Natural killer cell (primary cell): ENCODE data around the gene POM121. TPM values are rescaled to one million over a fixed set of nuclear protein-coding genes. Genes with fewer than 3 reads are reported as not detected.
"Not testable (repeated sequence)": the region's sequence is repeated elsewhere in the genome, so short reads cannot be mapped to it uniquely, and the experiment has no call there.

Experiments used
- ATAC-seq, 3 donors: fragments of 150-1000 bp in 2 of 3; fragments of 200-7000 bp in 1 of 3; cut with Tn5 transposase; 1 replicate in 1 of 3; 2 replicates in 2 of 3; pipeline ENCODE4 v1.10.0; 2021; ENCODE audit warnings: mild to moderate bottlenecking in 2 of 3, moderate library complexity in 2 of 3
- DNase-seq, 2 donors: peaks; one replicate each; pipeline versions ENCODE4 v3.0.0 to v3.0.0-alpha.2; 2013 to 2021; ENCODE audit warnings: mixed read lengths in 1 of 2
- H3K27ac ChIP-seq: one replicate; pipeline ENCODE4 v1.5.1; 2013; ENCODE audit warnings: mild to moderate bottlenecking, low read length
- H3K27me3 ChIP-seq: one replicate; pipeline ENCODE4 v1.6.1; 2013; ENCODE audit warnings: low read length; ENCODE audit not compliant: control insufficient read depth, insufficient read depth
- H3K36me3 ChIP-seq: one replicate; pipeline ENCODE4 v1.6.1; 2013; ENCODE audit warnings: low read length; ENCODE audit not compliant: control insufficient read depth, insufficient read depth
- H3K4me1 ChIP-seq: one replicate; pipeline ENCODE4 v1.6.1; 2013; ENCODE audit warnings: low read length; ENCODE audit not compliant: control insufficient read depth, insufficient read depth
- H3K4me3 ChIP-seq: one replicate; pipeline ENCODE4 v1.5.1; 2013; ENCODE audit warnings: low read length
- H3K9me3 ChIP-seq: one replicate; pipeline ENCODE4 v1.6.1; 2013; ENCODE audit warnings: low read length; ENCODE audit not compliant: control insufficient read depth, insufficient read depth
- H3K27ac Mint-ChIP-seq, 2 donors: one replicate each; pipeline ENCODE4 v1.8.0; 2022; ENCODE audit warnings: mild to moderate bottlenecking in 2 of 2, mixed read lengths in 2 of 2, moderate library complexity in 1 of 2
- H3K27me3 Mint-ChIP-seq, 2 donors: one replicate each; pipeline ENCODE4 v1.8.0; 2022; ENCODE audit warnings: low read depth in 2 of 2, mixed read lengths in 2 of 2
- H3K36me3 Mint-ChIP-seq: one replicate; pipeline ENCODE4 v1.8.0; 2022; ENCODE audit warnings: mixed read lengths
- H3K4me1 Mint-ChIP-seq, 2 donors: one replicate each; pipeline ENCODE4 v1.8.0; 2022; ENCODE audit warnings: mixed read lengths in 2 of 2
- H3K4me3 Mint-ChIP-seq: one replicate; pipeline ENCODE4 v1.8.0; 2022; ENCODE audit warnings: mild to moderate bottlenecking, moderate library complexity, mixed read lengths
- H3K9me3 Mint-ChIP-seq, 2 donors: one replicate each; pipeline ENCODE4 v1.8.0; 2022; ENCODE audit warnings: mixed read lengths in 2 of 2
- WGBS: methylation state at CpG from one replicate; pipeline ENCODE4 v1.1.7; 2013; ENCODE audit warnings: missing lambda C conversion rate; ENCODE audit not compliant: insufficient coverage; 5-methylcytosine and 5-hydroxymethylcytosine counted together
- intact Hi-C: fragments of 100-400 bp; cut with micrococcal nuclease; formaldehyde crosslinking; loops from one replicate; pipeline ENCODE4 v1.14.2; 2022
- total RNA-seq, 4 donors: library from RNA; stranded (reverse); fragments of 120-200 nt in 1 of 4; gene quantifications; one replicate each; pipeline versions ENCODE4 v1.2.3 to v1.2.4, GENCODE V29; 2013 to 2022

POM121 gene
- total RNA-seq, 3 donors from 2014 or later (not counting 1 experiment from before 2014, with no cell fraction given), result 80.9 to 103 (median 82.6) TPM

DNA sequence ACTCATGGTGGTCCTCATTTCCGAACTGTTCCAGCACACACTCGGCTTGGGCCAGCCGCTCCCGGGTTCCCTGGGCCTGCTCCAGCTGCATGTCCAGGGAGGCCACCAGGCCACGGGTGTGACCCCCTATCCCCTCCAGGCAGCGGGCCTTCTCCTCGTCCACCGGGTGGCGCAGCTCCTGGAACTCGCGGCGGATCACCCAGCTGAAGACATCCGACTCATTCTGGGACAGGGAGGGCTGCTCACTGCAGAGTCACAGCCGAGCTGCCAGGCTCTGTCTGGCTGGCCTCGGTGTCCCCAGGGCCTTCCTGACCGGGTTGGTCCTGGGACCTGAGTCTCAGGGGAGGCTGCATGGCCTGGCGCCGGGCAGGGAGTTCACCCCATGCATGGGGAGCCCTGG, 35.1 kb downstream of the POM121 start:
- ATAC-seq, H3K27ac ChIP-seq, intact Hi-C loops, H3K36me3 ChIP-seq, H3K36me3 Mint-ChIP-seq, H3K9me3 Mint-ChIP-seq, H3K4me3 ChIP-seq, H3K27me3 Mint-ChIP-seq, H3K4me1 Mint-ChIP-seq, DNase-seq, H3K9me3 ChIP-seq, H3K4me3 Mint-ChIP-seq, H3K4me1 ChIP-seq, H3K27ac Mint-ChIP-seq, H3K27me3 ChIP-seq: not testable (repeated sequence)
- WGBS, result 100% methylated on average over 1 of the region's 18 CpGs

DNA sequence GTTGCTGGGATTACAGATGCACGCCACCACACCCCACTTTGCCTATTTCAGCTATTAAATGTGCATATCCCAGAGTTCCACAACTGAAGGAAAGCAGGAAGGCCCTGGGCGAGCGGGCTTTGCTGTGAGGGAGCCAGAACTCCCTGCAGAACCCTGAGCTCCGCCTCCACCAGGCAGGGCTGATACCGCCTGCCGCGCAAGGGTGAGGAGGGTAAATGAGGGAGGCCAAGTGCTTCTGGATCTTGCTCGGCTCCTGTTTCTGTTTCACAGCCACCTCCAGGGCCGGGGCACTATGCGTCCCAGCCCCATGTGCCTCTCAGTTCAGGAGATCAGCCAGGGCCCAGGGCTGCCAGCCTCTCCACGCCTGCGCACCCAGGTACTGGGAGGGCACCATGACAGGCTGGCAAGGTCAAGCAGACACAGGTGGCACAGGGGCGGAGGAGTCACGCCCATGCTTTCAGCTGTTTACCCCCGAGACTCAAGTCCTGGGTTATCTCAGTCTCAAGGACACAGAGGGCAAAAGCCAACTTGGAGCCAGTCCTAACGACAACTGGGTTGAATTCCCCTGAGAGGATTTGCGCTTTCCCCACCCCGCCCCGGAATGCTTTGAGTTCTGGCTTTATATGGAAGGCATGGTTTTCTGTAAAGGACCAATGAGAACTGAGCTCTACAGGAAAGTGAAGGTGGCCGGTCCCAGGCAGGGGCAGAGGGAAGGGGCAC, 35.9 kb downstream of the POM121 start:
- H3K36me3 Mint-ChIP-seq, ATAC-seq, H3K27ac Mint-ChIP-seq, H3K36me3 ChIP-seq, H3K9me3 ChIP-seq, H3K9me3 Mint-ChIP-seq, H3K4me1 ChIP-seq, H3K4me3 Mint-ChIP-seq, H3K4me3 ChIP-seq, H3K27ac ChIP-seq, intact Hi-C loops, H3K27me3 Mint-ChIP-seq, H3K4me1 Mint-ChIP-seq, H3K27me3 ChIP-seq, DNase-seq: not testable (repeated sequence)
- WGBS, result no CpG with 5 or more reads among the region's 20 CpGs

DNA sequence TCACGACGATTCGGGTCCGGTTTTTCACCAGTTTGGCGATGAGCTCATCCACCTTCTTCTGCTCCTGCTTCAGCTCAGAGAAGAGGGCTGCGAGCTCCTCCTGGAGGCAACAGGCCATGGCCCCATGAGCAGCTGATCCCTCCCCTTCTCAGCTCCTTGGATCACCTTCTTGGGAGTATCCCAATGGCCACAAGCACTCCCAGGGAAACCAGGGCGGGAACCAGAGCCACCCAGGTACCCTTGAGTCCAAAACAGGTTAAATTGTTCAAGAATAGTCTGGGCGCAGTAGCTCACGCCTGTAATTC, 36.4 kb downstream of the POM121 start:
- intact Hi-C loops, H3K4me1 ChIP-seq, H3K4me1 Mint-ChIP-seq, H3K27me3 ChIP-seq, H3K9me3 Mint-ChIP-seq, H3K4me3 ChIP-seq, H3K27ac ChIP-seq, H3K9me3 ChIP-seq, H3K27ac Mint-ChIP-seq, DNase-seq, H3K36me3 ChIP-seq, ATAC-seq, H3K27me3 Mint-ChIP-seq, H3K4me3 Mint-ChIP-seq, H3K36me3 Mint-ChIP-seq: not testable (repeated sequence)
- no CpG with 5 or more reads among the region's 9 CpGs for WGBS

DNA sequence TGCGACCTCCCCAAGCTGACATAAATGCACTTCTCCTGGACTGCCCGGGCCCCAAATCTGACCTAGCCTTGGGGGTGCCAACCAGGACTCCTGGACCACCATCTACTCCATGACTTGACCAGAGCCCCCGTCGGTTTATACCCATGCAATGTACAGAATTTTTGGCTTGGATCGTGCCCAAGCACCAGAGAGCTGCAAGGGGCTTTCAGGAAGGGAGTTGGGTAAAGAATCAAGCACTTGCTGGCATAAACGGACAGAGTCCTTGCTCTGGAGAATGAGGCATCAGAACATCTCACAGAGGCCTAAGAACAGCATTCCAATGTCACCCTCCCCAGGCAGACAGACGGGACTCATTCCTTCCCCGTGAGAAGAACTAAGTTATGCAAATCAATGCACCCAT, 38.2 kb downstream of the POM121 start:
- H3K27ac Mint-ChIP-seq, H3K9me3 ChIP-seq, DNase-seq, H3K27me3 ChIP-seq, H3K36me3 ChIP-seq, H3K36me3 Mint-ChIP-seq, H3K4me1 ChIP-seq, H3K27me3 Mint-ChIP-seq, H3K4me3 ChIP-seq, H3K9me3 Mint-ChIP-seq, intact Hi-C loops, H3K4me1 Mint-ChIP-seq, ATAC-seq, H3K27ac ChIP-seq, H3K4me3 Mint-ChIP-seq: not testable (repeated sequence)
- no CpG with 5 or more reads among the region's 8 CpGs for WGBS

DNA sequence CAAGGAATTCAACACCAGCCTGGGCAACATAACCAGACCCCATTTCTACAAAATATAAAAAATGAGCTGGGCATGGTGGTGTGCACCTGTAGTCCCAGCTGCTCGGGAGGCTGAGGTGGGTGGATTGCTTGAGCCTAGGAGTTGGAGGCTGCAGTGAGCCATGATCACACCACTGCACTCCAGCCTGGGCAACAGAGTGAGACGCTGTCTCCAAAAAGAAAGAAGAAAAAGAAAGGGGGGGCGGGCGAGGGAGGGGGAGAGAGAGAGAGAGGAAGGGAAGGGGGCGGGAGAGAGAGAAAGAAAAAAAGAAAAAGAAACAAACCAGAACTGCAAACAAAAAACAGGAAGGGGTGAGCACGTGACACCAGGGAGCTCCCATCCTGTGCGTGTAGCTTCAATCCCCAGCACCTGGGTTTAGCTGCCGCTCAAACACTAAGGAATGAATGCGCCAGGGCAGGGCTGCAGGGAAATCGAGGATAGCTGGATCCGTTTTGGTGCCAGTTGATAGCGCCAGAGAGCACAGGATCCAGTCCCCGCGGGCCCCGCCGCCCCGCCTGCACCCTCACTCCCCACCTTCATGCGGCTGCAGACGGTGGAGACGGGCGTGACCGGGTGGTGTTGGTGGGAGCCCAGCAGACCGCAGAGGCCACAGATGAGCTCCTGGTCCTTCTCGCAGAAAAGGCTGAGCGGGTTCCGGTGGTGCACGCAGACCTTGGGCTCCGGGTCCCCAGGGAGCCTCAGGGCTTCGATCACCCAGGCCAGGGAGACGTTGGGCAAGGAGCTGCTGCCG, 40.5 kb downstream of the POM121 start:
- H3K4me3 Mint-ChIP-seq, H3K9me3 Mint-ChIP-seq, DNase-seq, H3K4me1 ChIP-seq, H3K27me3 ChIP-seq, intact Hi-C loops, H3K36me3 ChIP-seq, H3K27ac ChIP-seq, H3K4me3 ChIP-seq, H3K27me3 Mint-ChIP-seq, H3K36me3 Mint-ChIP-seq, H3K4me1 Mint-ChIP-seq, H3K27ac Mint-ChIP-seq, H3K9me3 ChIP-seq: not testable (repeated sequence)
- peak; percentile 67 to 80 (median 76) for ATAC-seq
- no CpG with 5 or more reads among the region's 31 CpGs for WGBS

DNA sequence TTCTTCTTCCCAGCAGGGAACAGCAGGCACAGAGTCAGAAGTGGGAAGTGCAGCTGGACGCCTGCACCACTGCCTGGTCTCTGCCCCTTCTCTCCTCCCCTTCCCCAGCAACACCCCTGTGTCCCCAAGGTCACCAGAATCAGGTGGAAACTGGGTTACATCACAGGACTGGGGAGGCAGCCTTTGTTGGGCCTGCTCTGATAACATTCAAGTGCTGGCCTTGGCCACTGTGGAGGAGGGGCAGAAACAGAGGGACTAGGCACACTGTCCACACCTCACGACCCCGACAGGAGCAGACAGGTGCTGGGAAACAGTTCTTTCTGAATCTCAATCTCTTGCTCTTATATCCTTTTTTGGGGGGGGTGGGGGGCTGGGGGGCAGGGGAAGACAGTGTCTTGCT, 42.0 kb downstream of the POM121 start:
- H3K27ac ChIP-seq, H3K9me3 Mint-ChIP-seq, intact Hi-C loops, H3K27ac Mint-ChIP-seq, H3K36me3 Mint-ChIP-seq, H3K27me3 Mint-ChIP-seq, H3K36me3 ChIP-seq, H3K27me3 ChIP-seq, H3K4me1 ChIP-seq, H3K9me3 ChIP-seq, H3K4me3 Mint-ChIP-seq, ATAC-seq, H3K4me1 Mint-ChIP-seq, H3K4me3 ChIP-seq: not testable (repeated sequence)
- peak in 1 of 2 donors; percentile 6 for DNase-seq
- 89% methylated on average over 2 of the region's 3 CpGs for WGBS

DNA sequence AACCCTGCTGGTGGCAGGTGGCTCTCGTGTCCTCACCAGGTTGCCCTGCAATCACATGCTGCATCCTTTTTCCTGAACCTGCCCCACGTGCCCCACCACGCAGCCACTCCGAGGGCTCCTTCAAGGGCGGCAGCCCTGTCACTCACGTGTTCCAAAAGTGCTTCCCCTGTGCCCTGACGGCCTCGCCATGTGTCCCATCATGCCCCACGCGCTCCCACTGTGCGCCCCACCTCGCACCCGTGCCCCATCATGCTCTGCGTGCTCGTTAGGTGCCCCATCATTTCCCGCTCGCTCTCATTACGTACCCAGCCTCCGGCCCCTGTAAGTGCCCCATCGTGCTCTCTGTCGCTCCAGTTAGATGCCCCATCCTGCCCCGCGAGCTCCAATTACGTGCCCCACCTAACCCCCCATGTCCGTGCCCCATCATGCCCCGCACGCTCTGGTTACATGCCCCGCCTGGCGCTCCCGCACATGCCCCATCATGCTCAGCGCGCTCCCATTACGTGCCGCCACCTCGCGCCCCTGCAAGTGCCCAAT, 44.2 kb downstream of the POM121 start, which contains the start of gene TRIM74:
TSS of gene TRIM74 (minus strand) at position 487 of the 537 bp plus-strand sequence. CDS start 3,309 bp downstream, outside the sequence.
- H3K27ac ChIP-seq, H3K9me3 ChIP-seq, H3K27ac Mint-ChIP-seq, intact Hi-C loops, H3K36me3 ChIP-seq, H3K36me3 Mint-ChIP-seq, H3K27me3 Mint-ChIP-seq, H3K27me3 ChIP-seq, H3K9me3 Mint-ChIP-seq, DNase-seq, H3K4me1 ChIP-seq, H3K4me1 Mint-ChIP-seq, H3K4me3 ChIP-seq, H3K4me3 Mint-ChIP-seq, ATAC-seq: not testable (repeated sequence)
- WGBS, result no CpG with 5 or more reads among the region's 36 CpGs
